Panc1 (cell line): ENCODE results near the gene CREB3L2. TPM values are rescaled to one million over a fixed set of nuclear protein-coding genes. Genes with fewer than 3 reads are reported as not detected.
"Not testable (repeated sequence)": the region's sequence is repeated elsewhere in the genome, so short reads cannot be mapped to it uniquely, and the experiment has no call there.

Experiments
- ATAC-seq: fragments of 200-7000 bp; cut with Tn5 transposase; 2 replicates; pipeline ENCODE4 v1.9.1; 2020; ENCODE audit warnings: mild to moderate bottlenecking, moderate library complexity
- BruUV-seq: library from RNA; stranded (reverse); fragments of 400-500 nt; replicated peaks from 2 replicates; lab custom pipeline; 2021; lab: Mats Ljungman, UMichigan
- CTCF ChIA-PET: fragments of 300-600 bp; sonication (Branson Sonifier 250); formaldehyde crosslinking; loops from one replicate; lab custom pipeline; 2022; ENCODE audit warnings: antibody characterized with exemption; lab: Charles Lee
- POLR2A ChIA-PET: fragments of 300-600 bp; sonication (Branson Sonifier 250); formaldehyde crosslinking; loops from one replicate; lab custom pipeline; 2022; ENCODE audit warnings: antibody characterized with exemption; lab: Charles Lee
- DNase-seq: peaks from one replicate; pipeline ENCODE4 v3.0.0-alpha.2; 2010; ENCODE audit warnings: low read depth, low spot score
- H3K27ac ChIP-seq: 2 replicates; pipeline ENCODE4 v1.5.1; 2011; ENCODE audit warnings: mild to moderate bottlenecking, low read length, inconsistent platforms
- H3K27me3 ChIP-seq: fragments of 200-500 bp; sonication (Bioruptor generic); 2 replicates; pipeline ENCODE4 v1.6.0; 2014; ENCODE audit warnings: low read length, inconsistent platforms; ENCODE audit not compliant: control insufficient read depth, insufficient read depth
- H3K36me3 ChIP-seq: fragments of 200-500 bp; sonication (Bioruptor generic); 2 replicates; pipeline ENCODE4 v1.5.1; 2014; ENCODE audit warnings: inconsistent platforms, mild to moderate bottlenecking, low read length, moderate library complexity; ENCODE audit not compliant: control insufficient read depth, insufficient read depth
- H3K4me1 ChIP-seq: 2 replicates; pipeline ENCODE4 v1.5.1; 2011; ENCODE audit warnings: inconsistent platforms, mild to moderate bottlenecking, low read length, moderate library complexity; ENCODE audit not compliant: control insufficient read depth, insufficient read depth
- H3K4me3 ChIP-seq, 2 experiments: 2 replicates each; pipeline ENCODE4 v1.5.1; 2011 to 2012; ENCODE audit warnings: low read depth in 2 of 2, low read length in 2 of 2, mild to moderate bottlenecking in 2 of 2, inconsistent platforms in 1 of 2, moderate library complexity in 1 of 2
- H3K9me3 ChIP-seq: fragments of 200-500 bp; sonication (Bioruptor generic); 2 replicates; pipeline ENCODE4 v1.5.1; 2014; ENCODE audit warnings: low read depth, mild to moderate bottlenecking, inconsistent platforms, low read length, moderate library complexity; ENCODE audit not compliant: control insufficient read depth, insufficient read depth
- CTCF ChIP-seq: fragments of 450-650 bp; IDR thresholded peaks from 2 replicates; pipeline ENCODE4 v1.5.1; 2017; ENCODE audit warnings: mild to moderate bottlenecking
- POLR2AphosphoS5 ChIP-seq: IDR thresholded peaks from 2 replicates; pipeline ENCODE4 v1.6.1; 2012; ENCODE audit warnings: mild to moderate bottlenecking, low read depth, low read length, moderate library complexity
- REST ChIP-seq, 2 experiments: IDR thresholded peaks; 2 replicates each; pipeline ENCODE4 v1.6.1; 2011 to 2012; ENCODE audit warnings: low read depth in 2 of 2, control low read depth in 1 of 2, low read length in 1 of 2, mild to moderate bottlenecking in 1 of 2, moderate library complexity in 1 of 2; ENCODE audit not compliant: insufficient read depth in 1 of 2
- SIN3A ChIP-seq: IDR thresholded peaks from 2 replicates; pipeline ENCODE4 v1.6.1; 2012; ENCODE audit warnings: low read depth, mild to moderate bottlenecking, low read length, moderate library complexity, borderline replicate concordance; ENCODE audit not compliant: insufficient read depth
- TCF7L2 ChIP-seq: IDR thresholded peaks from 2 replicates; pipeline ENCODE4 v1.6.1; 2011; ENCODE audit warnings: mild to moderate bottlenecking, low read depth, low read length, inconsistent platforms
- in situ Hi-C: cut with HindIII; loops from 2 replicates; pipeline ENCODE4 v1.10.0; 2016; ENCODE audit warnings: low sequenced_read_pairs, low pct_unique_long_range_greater_than_20kb
- intact Hi-C: fragments of 100-400 bp; cut with micrococcal nuclease; formaldehyde crosslinking; loops from one replicate; pipeline ENCODE4 v1.10.0; 2022; ENCODE audit not compliant: unreplicated experiment
- total RNA-seq: library from RNA; stranded (reverse); gene quantifications from one replicate; pipeline ENCODE4 v1.2.1, GENCODE V29; 2021; ENCODE audit not compliant: unreplicated experiment

CREB3L2 gene
- total RNA-seq, 1 experiment from 2014 or later: 22.7 TPM

- H3K4me1 ChIP-seq: no peaks in the 10 kb centered on the region
- CTCF ChIA-PET: no interaction called here
- DNase-seq (no peak), ATAC-seq (no peak)
- in situ Hi-C loops: no loop called here
- BruUV-seq: no TSS peak
- H3K36me3 ChIP-seq: no peaks in the 10 kb centered on the region
- POLR2A ChIA-PET: no interaction called here
- intact Hi-C loops: no loop called here
- no peaks in the 10 kb centered on the region for H3K9me3 ChIP-seq
- no peak for TF ChIP-seq REST (IDR thresholded peaks at IDR 0.05; ENCODE audit: insufficient read depth in 1 of 2, low read depth in 2 of 2, low read length in 1 of 2)
- TF ChIP-seq POLR2AphosphoS5: no peak
- TF ChIP-seq CTCF: no peak
- no peak for TF ChIP-seq TCF7L2
- no peak for TF ChIP-seq SIN3A
- no peak overlapping the region for H3K4me3 ChIP-seq
- H3K27me3 ChIP-seq: no peaks in the 10 kb centered on the region
- H3K27ac ChIP-seq: no peak overlapping the region
Measured at GRCh38 chr7:137909042-137909441, 92.8 kb downstream of the CREB3L2 start.

GRCh38 chr7:137908106-137908505, 93.8 kb downstream of the CREB3L2 start:
- Histone ChIP-seq H3K9me3 (no peaks in the 10 kb centered on the region), H3K4me1 (no peaks in the 10 kb centered on the region), H3K36me3 (no peaks in the 10 kb centered on the region), H3K27me3 (no peaks in the 10 kb centered on the region), H3K27ac (no peak overlapping the region), H3K4me3 (no peak overlapping the region)
- no TSS peak for BruUV-seq
- ChIA-PET CTCF (no interaction called here), POLR2A (no interaction called here)
- intact Hi-C loops: no loop called here
- TF ChIP-seq CTCF (no peak), REST (IDR thresholded peaks at IDR 0.05; ENCODE audit: insufficient read depth in 1 of 2, low read depth in 2 of 2, low read length in 1 of 2) (no peak), POLR2AphosphoS5 (no peak), TCF7L2 (no peak), SIN3A (no peak)
- in situ Hi-C loops: no loop called here
- no peak for ATAC-seq
- no peak for DNase-seq

- CTCF ChIA-PET, POLR2A ChIA-PET, ATAC-seq: not testable (repeated sequence)
Measured at GRCh38 chr7:137906636-137907035, 95.2 kb downstream of the CREB3L2 start.

More at GRCh38 chr7:137906636-137907035, 95.2 kb downstream of the CREB3L2 start:
- H3K4me1 ChIP-seq, H3K36me3 ChIP-seq, H3K27ac ChIP-seq, H3K9me3 ChIP-seq, BruUV-seq, H3K4me3 ChIP-seq, H3K27me3 ChIP-seq, in situ Hi-C loops, intact Hi-C loops, DNase-seq: not testable (repeated sequence)
